Body of pancreas (tissue), 4 donors: ENCODE measurements around the gene NDUFA6. TPM values are rescaled to one million over a fixed set of nuclear protein-coding genes. Genes with fewer than 3 reads are reported as not detected.
A peak's percentile ranks its signal among the peaks of the same experiment; 100 is the strongest.
"Not testable (repeated sequence)": the region's sequence is repeated elsewhere in the genome, so short reads cannot be mapped to it uniquely, and the experiment has no call there.

Source experiments
- ATAC-seq: fragments of 150-250 bp; one replicate; pipeline ENCODE4 v1.9.1; 2016
- DNase-seq, 4 donors: peaks; one replicate each; pipeline ENCODE4 v3.0.0-alpha.2; 2019
- H3K27ac ChIP-seq, 4 donors: fragments of 200-600 bp; sonication (generic); 1 replicate in 3 of 4; 2 replicates in 1 of 4; pipeline versions ENCODE4 v1.5.1 to v1.6.1; 2016 to 2019; ENCODE audit warnings: mild to moderate bottlenecking in 1 of 4, mixed read lengths in 1 of 4, moderate library complexity in 1 of 4
- H3K27me3 ChIP-seq, 2 donors: fragments of 200-600 bp; sonication (generic); one replicate each; pipeline ENCODE4 v1.6.0; 2016; ENCODE audit warnings: mild to moderate bottlenecking in 1 of 2
- H3K36me3 ChIP-seq, 2 donors: fragments of 200-600 bp; sonication (generic); replicated peaks in 1 of 2; 2 replicates each; pipeline ENCODE4 v1.5.1; 2016; ENCODE audit warnings: low read depth in 2 of 2; ENCODE audit not compliant: insufficient read depth in 1 of 2
- H3K4me1 ChIP-seq: fragments of 200-600 bp; sonication (generic); one replicate; pipeline ENCODE4 v1.6.0; 2016
- H3K4me3 ChIP-seq, 2 donors: fragments of 200-600 bp; sonication (generic); 1 replicate in 1 of 2; 2 replicates in 1 of 2; pipeline ENCODE4 v1.5.1; 2016 to 2019
- H3K9me3 ChIP-seq, 3 donors: fragments of 200-600 bp; sonication (generic); 1 replicate in 2 of 3; 2 replicates in 1 of 3; pipeline ENCODE4 v1.5.1; 2016
- CTCF ChIP-seq, 7 experiments: fragments of 450-650 bp in 4 of 7; fragments of 200-600 bp in 3 of 7; sonication (generic) in 3 of 7; IDR thresholded peaks; one replicate each; pipeline ENCODE4 v1.5.1; 2016 to 2019; ENCODE audit warnings: antibody characterized with exemption in 7 of 7
- POLR2A ChIP-seq, 3 donors: fragments of 450-650 bp; IDR thresholded peaks; one replicate each; pipeline ENCODE4 v1.6.1; 2016; ENCODE audit warnings: antibody characterized with exemption in 3 of 3, mild to moderate bottlenecking in 2 of 3
- WGBS, 2 donors: methylation state at CpG; one replicate each; pipeline ENCODE4 v1.1.5; 2017; 5-methylcytosine and 5-hydroxymethylcytosine counted together
- intact Hi-C: fragments of 100-400 bp; cut with DNase I; formaldehyde crosslinking; loops from one replicate; pipeline ENCODE4 v1.15.1; 2023
- total RNA-seq, 2 donors: library from RNA; depleted of rRNA; stranded (reverse); fragments of >200 nt; gene quantifications; one replicate each; pipeline ENCODE4 v1.1.0, GENCODE V29; 2016

The NDUFA6 gene
- total RNA-seq: 10 to 100 TPM; 18.9 to 30.3 TPM

- H3K9me3 ChIP-seq: no peaks in the 10 kb centered on the region
- 0% methylated on average over 1 to 70 of the region's 71 CpGs for WGBS, 2 donors
- peak; percentile 91 to 97 (median 96) for TF ChIP-seq POLR2A (IDR thresholded peaks at IDR 0.05)
- peak; percentile 81 to 99 (median 99) for TF ChIP-seq CTCF (IDR thresholded peaks at IDR 0.05)
- intact Hi-C loops: loop anchor here (10.0 kb wide), 1 partner anchor 344 kb away; the partner anchor contains the start of gene NFAM1
- H3K27ac ChIP-seq: peak within 1 kb of the TSS; percentile 85 to 99 (median 98)
- H3K4me1 ChIP-seq: peaks cover 26% of the 10 kb centered on the region
- H3K4me3 ChIP-seq: peak within 1 kb of the TSS; percentile 39 to 88
- ATAC-seq: peak; percentile 97
- peaks cover 0 to 5% of the 10 kb centered on the region in 2 donors for H3K36me3 ChIP-seq
- no peaks in the 10 kb centered on the region for H3K27me3 ChIP-seq
- peak; percentile 99 to 100 (median 100) for DNase-seq
Observed at GRCh38 chr22:42090596-42091454, at the start of gene NDUFA6. Gene NDUFA6, minus strand, starts transcription at chr22:42090772. Its CDS starts 28 bp downstream, at chr22:42090744.

- intact Hi-C loops, H3K4me3 ChIP-seq, H3K27ac ChIP-seq, H3K27me3 ChIP-seq, H3K9me3 ChIP-seq, H3K4me1 ChIP-seq, DNase-seq, H3K36me3 ChIP-seq, ATAC-seq: not testable (repeated sequence)
- 88 to 90% methylated on average over 8 to 11 of the region's 17 CpGs for WGBS, 2 donors
Observed at GRCh38 chr22:42140153-42140552, 49.6 kb upstream of the NDUFA6 start.

GRCh38 chr22:42139508-42139907 lies 48.9 kb upstream of the NDUFA6 start:
- intact Hi-C loops, DNase-seq, H3K36me3 ChIP-seq, H3K27me3 ChIP-seq, H3K4me3 ChIP-seq, H3K27ac ChIP-seq, H3K9me3 ChIP-seq, H3K4me1 ChIP-seq, ATAC-seq: not testable (repeated sequence)
- 74 to 89% methylated on average over 6 to 7 of the region's 7 CpGs for WGBS, 2 donors

- Histone ChIP-seq H3K4me3 (no peak overlapping the region), H3K27me3 (no peaks in the 10 kb centered on the region), H3K36me3 (no peaks in the 10 kb centered on the region), H3K27ac (no peak overlapping the region), H3K9me3 (no peaks in the 10 kb centered on the region), H3K4me1 (no peaks in the 10 kb centered on the region)
- intact Hi-C loops: no loop called here
- TF ChIP-seq POLR2A (IDR thresholded peaks at IDR 0.05) (no peak), CTCF (IDR thresholded peaks at IDR 0.05) (no peak)
- WGBS, 2 donors: 63 to 84% methylated on average over 1 to 2 of the region's 2 CpGs
- DNase-seq: no peak
- ATAC-seq: no peak
Observed at GRCh38 chr22:42138972-42139371, 48.4 kb upstream of the NDUFA6 start.

- WGBS, 2 donors: 89 to 100% methylated on average over 6 to 19 of the region's 31 CpGs
- Histone ChIP-seq H3K9me3 (no peaks in the 10 kb centered on the region), H3K27ac (no peak overlapping the region), H3K4me1 (no peaks in the 10 kb centered on the region), H3K36me3 (no peaks in the 10 kb centered on the region), H3K27me3 (no peaks in the 10 kb centered on the region), H3K4me3 (no peak overlapping the region)
- ATAC-seq: no peak
- intact Hi-C loops: no loop called here
- TF ChIP-seq POLR2A (IDR thresholded peaks at IDR 0.05) (no peak), CTCF (IDR thresholded peaks at IDR 0.05) (no peak)
- DNase-seq: no peak
Observed at GRCh38 chr22:42138122-42138770, 47.7 kb upstream of the NDUFA6 start.

- no CpG with 5 or more reads among the region's 4 CpGs for WGBS, 2 donors
- ATAC-seq, H3K27ac ChIP-seq, H3K4me1 ChIP-seq, intact Hi-C loops, H3K27me3 ChIP-seq, H3K36me3 ChIP-seq, DNase-seq, H3K9me3 ChIP-seq, H3K4me3 ChIP-seq: not testable (repeated sequence)
Observed at GRCh38 chr22:42135688-42136087, 45.1 kb upstream of the NDUFA6 start.
